Measurements from ENCODE around the gene DMKN. TPM values are rescaled to one million over a fixed set of nuclear protein-coding genes. Genes with fewer than 3 reads are reported as not detected.

Gene DMKN
- total and polyA plus RNA-seq, 9 of the 15 experiments (the other 6 are each of a cell fraction or from before 2014, with no cell fraction given), result 0.36 to 0.53 TPM; not detected in 7

DNA sequence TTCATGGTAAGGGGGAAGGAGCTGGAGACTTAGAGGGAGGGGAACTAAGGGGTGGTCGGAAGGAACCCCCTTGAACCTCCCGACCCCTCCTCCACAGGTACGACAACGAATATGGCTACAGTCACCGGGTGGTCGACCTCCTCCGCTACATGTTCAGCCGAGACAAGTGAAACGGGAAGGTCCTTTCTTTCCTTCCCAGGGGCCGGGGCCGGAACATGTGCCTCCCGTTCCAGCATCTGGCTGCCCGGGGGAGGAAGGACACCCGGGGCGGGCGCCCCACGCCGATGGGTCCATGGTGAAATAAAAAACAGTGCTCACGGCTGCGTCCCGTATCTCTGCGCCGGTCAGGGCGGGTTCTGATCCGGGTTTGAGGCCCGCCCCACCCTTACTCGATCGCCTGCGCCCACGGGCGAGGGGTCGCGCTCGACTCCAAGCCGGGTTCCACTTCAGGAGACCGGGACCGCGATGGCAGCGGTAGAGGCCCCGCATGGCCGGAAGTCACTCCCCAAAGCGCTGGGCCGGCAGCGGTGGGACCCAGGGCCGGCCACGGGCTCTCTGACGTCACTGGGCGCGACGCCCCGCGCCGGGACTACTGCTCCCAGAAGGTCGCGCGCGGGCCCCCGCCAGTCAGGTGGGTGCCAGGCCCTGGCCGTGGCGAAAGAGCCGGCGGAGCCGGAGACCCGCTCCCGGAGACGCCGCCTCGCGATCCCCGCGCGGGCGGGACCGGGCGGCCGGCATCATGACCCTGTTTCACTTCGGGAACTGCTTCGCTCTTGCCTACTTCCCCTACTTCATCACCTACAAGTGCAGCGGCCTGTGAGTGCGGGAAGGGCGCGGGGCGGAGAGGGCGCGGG, 31.8 kb upstream of the DMKN start, which contains the start of gene TMEM147 (continued):
- TF ChIP-seq CTBP1 (IDR thresholded peaks at IDR 0.05; ENCODE audit: borderline replicate concordance) (peak; percentile 38; the same call in 1 of the 2 replicates), TAL1 (IDR thresholded peaks at IDR 0.05) (no peak), NCOA2 (IDR thresholded peaks at IDR 0.05; ENCODE audit: partially characterized antibody in 2 of 2) (no peak), ZNF12 (CRISPR knock-in tag; IDR thresholded peaks at IDR 0.05) (0 out of 2 replicates have a peak, but pooled peaks have one; percentile 7), SMARCA5 (IDR thresholded peaks at IDR 0.05) (no peak), EGR1 (conservative IDR thresholded peaks at IDR 0.05) (no peak), PPARD (CRISPR knock-in tag; IDR thresholded peaks at IDR 0.05) (no peak), ZFP1 (CRISPR knock-in tag; IDR thresholded peaks at IDR 0.05) (no peak), CXXC5 (CRISPR knock-in tag; IDR thresholded peaks at IDR 0.05) (peak; percentile 91), PHTF2 (CRISPR knock-in tag; IDR thresholded peaks at IDR 0.05) (no peak), SMAD1 (IDR thresholded peaks at IDR 0.05; ENCODE audit: low read depth, low read length, partially characterized antibody) (no peak), MBD2 (IDR thresholded peaks at IDR 0.05; ENCODE audit: borderline replicate concordance, low read depth) (peak; percentile 76), CBX1 (IDR thresholded peaks at IDR 0.05; ENCODE audit: low read depth) (peak; percentile 64; the same call in 1 of the 2 replicates), SIN3A (IDR thresholded peaks at IDR 0.05; ENCODE audit: borderline replicate concordance in 2 of 2, control insufficient read depth in 1 of 2, low read depth in 2 of 2, low read length in 2 of 2) (peak; percentile 88 to 95; a peak in 2 of 4 replicates), HEY1 (CRISPR knock-in tag; IDR thresholded peaks at IDR 0.05; ENCODE audit: borderline replicate concordance) (no peak), HNRNPH1 (optimal IDR thresholded peaks at IDR 0.05; ENCODE audit: low read depth, low read length) (no peak)
- TF ChIP-seq, protein P1, sequence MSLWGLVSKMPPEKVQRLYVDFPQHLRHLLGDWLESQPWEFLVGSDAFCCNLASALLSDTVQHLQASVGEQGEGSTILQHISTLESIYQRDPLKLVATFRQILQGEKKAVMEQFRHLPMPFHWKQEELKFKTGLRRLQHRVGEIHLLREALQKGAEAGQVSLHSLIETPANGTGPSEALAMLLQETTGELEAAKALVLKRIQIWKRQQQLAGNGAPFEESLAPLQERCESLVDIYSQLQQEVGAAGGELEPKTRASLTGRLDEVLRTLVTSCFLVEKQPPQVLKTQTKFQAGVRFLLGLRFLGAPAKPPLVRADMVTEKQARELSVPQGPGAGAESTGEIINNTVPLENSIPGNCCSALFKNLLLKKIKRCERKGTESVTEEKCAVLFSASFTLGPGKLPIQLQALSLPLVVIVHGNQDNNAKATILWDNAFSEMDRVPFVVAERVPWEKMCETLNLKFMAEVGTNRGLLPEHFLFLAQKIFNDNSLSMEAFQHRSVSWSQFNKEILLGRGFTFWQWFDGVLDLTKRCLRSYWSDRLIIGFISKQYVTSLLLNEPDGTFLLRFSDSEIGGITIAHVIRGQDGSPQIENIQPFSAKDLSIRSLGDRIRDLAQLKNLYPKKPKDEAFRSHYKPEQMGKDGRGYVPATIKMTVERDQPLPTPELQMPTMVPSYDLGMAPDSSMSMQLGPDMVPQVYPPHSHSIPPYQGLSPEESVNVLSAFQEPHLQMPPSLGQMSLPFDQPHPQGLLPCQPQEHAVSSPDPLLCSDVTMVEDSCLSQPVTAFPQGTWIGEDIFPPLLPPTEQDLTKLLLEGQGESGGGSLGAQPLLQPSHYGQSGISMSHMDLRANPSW (CRISPR knock-in tag; IDR thresholded peaks at IDR 0.05), result no peak
- TF ChIP-seq, protein P2, sequence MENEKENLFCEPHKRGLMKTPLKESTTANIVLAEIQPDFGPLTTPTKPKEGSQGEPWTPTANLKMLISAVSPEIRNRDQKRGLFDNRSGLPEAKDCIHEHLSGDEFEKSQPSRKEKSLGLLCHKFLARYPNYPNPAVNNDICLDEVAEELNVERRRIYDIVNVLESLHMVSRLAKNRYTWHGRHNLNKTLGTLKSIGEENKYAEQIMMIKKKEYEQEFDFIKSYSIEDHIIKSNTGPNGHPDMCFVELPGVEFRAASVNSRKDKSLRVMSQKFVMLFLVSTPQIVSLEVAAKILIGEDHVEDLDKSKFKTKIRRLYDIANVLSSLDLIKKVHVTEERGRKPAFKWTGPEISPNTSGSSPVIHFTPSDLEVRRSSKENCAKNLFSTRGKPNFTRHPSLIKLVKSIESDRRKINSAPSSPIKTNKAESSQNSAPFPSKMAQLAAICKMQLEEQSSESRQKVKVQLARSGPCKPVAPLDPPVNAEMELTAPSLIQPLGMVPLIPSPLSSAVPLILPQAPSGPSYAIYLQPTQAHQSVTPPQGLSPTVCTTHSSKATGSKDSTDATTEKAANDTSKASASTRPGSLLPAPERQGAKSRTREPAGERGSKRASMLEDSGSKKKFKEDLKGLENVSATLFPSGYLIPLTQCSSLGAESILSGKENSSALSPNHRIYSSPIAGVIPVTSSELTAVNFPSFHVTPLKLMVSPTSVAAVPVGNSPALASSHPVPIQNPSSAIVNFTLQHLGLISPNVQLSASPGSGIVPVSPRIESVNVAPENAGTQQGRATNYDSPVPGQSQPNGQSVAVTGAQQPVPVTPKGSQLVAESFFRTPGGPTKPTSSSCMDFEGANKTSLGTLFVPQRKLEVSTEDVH (IDR thresholded peaks at IDR 0.05; ENCODE audit: low read depth, partially characterized antibody), result no peak
- TF ChIP-seq, protein P3, sequence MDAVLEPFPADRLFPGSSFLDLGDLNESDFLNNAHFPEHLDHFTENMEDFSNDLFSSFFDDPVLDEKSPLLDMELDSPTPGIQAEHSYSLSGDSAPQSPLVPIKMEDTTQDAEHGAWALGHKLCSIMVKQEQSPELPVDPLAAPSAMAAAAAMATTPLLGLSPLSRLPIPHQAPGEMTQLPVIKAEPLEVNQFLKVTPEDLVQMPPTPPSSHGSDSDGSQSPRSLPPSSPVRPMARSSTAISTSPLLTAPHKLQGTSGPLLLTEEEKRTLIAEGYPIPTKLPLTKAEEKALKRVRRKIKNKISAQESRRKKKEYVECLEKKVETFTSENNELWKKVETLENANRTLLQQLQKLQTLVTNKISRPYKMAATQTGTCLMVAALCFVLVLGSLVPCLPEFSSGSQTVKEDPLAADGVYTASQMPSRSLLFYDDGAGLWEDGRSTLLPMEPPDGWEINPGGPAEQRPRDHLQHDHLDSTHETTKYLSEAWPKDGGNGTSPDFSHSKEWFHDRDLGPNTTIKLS (IDR thresholded peaks at IDR 0.05; ENCODE audit: borderline replicate concordance, low read depth), result peak; percentile 83
